Type B pancreatic cell (in vitro differentiated cells): ENCODE results near the gene LY6G5C. TPM values are rescaled to one million over a fixed set of nuclear protein-coding genes. Genes with fewer than 3 reads are reported as not detected.

Experiments used
- DNase-seq: peaks from one replicate; pipeline ENCODE4 v3.0.0; 2021; ENCODE audit warnings: mixed read lengths; ENCODE audit not compliant: unreplicated experiment; ENCODE audit errors: extremely low spot score
- H3K27ac Mint-ChIP-seq: 2 replicates; pipeline ENCODE4 v1.8.0; 2021; ENCODE audit warnings: mild to moderate bottlenecking, mixed read lengths
- H3K27me3 Mint-ChIP-seq: 2 replicates; pipeline ENCODE4 v1.8.0; 2021; ENCODE audit warnings: mixed read lengths
- H3K36me3 Mint-ChIP-seq: 2 replicates; pipeline ENCODE4 v1.8.0; 2021; ENCODE audit warnings: mixed read lengths
- H3K4me1 Mint-ChIP-seq: one replicate; pipeline ENCODE4 v1.8.0; 2021; ENCODE audit warnings: mixed read lengths; ENCODE audit not compliant: unreplicated experiment
- H3K4me3 Mint-ChIP-seq: 2 replicates; pipeline ENCODE4 v1.8.0; 2021; ENCODE audit warnings: mild to moderate bottlenecking, mixed read lengths
- H3K9me3 Mint-ChIP-seq: 2 replicates; pipeline ENCODE4 v1.8.0; 2021; ENCODE audit warnings: mixed read lengths
- total RNA-seq: library from RNA; stranded (reverse); gene quantifications from 2 replicates; pipeline ENCODE4 v1.2.1, GENCODE V29; 2021; ENCODE audit warnings: low replicate concordance
- TF ChIP-seq, protein P1 (sequence below): fragments of 200-600 bp; sonication (generic); conservative IDR thresholded peaks from 2 replicates; pipeline ENCODE4 v1.5.0; 2021; ENCODE audit warnings: antibody characterized with exemption, mild to moderate bottlenecking

The LY6G5C gene
- total RNA-seq, 1 donor from 2014 or later: 2.3 TPM

DNA sequence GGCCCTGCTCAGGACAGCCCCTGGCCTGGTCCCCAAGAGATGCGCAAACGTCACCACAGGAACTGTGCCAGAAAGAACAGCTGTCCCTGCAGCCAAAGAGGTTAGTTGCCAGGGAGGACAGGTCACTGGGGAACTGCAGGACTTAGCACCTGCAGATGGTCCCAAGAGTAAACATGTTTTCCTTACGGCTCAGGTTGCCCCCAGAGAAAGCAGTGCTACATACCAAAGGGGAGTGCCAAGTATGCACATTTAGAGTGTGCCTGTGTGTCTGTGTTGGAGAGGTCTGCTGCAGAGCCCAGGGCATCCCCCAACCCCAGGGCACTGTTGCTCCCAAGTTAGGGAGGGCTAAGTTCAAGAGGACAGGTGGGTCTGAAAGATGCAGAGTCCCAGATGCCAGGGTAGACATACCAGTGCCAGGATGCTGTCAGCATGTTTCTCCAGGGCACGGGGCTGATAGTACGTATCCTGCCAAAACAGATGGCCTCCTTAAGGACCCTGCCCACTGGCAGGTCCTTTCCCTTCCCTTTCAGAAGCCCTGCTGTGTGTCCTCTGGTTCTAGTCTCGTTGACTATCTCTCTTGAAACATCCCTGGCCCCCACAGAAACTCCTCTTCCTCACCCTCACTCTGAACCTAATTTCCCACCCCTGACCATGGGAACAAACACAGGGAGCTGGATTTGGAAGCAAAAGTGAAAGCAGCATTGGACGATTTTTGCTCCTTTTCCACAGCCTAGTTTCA lies 21.0 kb upstream of the LY6G5C start:
- DNase-seq: no peak
- peaks cover 17% of the 10 kb centered on the region for H3K36me3 Mint-ChIP-seq
- TF ChIP-seq, protein P1, sequence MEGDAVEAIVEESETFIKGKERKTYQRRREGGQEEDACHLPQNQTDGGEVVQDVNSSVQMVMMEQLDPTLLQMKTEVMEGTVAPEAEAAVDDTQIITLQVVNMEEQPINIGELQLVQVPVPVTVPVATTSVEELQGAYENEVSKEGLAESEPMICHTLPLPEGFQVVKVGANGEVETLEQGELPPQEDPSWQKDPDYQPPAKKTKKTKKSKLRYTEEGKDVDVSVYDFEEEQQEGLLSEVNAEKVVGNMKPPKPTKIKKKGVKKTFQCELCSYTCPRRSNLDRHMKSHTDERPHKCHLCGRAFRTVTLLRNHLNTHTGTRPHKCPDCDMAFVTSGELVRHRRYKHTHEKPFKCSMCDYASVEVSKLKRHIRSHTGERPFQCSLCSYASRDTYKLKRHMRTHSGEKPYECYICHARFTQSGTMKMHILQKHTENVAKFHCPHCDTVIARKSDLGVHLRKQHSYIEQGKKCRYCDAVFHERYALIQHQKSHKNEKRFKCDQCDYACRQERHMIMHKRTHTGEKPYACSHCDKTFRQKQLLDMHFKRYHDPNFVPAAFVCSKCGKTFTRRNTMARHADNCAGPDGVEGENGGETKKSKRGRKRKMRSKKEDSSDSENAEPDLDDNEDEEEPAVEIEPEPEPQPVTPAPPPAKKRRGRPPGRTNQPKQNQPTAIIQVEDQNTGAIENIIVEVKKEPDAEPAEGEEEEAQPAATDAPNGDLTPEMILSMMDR: no peak
- no peaks in the 10 kb centered on the region for H3K9me3 Mint-ChIP-seq
- peak overlapping the region; percentile 97 for H3K27ac Mint-ChIP-seq
- peaks cover 14% of the 10 kb centered on the region for H3K4me1 Mint-ChIP-seq
- peak overlapping the region; percentile 91 for H3K4me3 Mint-ChIP-seq
- no peaks in the 10 kb centered on the region for H3K27me3 Mint-ChIP-seq

DNA sequence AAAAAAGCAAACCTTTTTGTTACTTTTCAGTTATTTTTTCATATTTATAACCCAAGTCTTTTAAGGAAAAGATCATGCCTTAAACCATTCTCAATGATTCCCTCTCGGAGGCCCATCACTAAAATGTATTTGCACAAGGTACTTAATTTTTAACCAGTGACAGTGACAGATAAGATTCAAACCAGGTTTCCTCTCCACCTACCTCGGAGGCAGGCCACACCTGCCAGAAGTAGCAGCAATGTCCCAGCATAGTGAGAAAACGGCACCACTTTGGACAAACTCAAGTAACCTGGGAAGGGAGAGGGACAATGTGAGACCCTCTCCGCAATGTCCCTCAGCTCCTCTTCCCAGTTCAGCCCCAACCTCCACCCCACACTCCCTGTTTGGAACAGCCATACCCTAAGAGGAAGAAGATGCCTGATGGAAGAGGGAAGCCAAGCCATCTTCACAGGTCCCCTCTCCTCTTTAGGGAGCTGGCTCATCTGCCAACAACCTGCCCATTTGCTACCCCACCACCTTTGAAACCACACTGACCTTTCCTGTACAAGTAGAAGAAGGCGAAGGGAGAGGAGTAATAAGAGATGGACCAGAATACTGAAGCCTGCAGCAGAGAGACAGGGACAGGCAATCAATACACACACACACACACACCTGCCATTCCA lies 20.0 kb upstream of the LY6G5C start:
- H3K36me3 Mint-ChIP-seq: peaks cover 18% of the 10 kb centered on the region
- DNase-seq: no peak
- no peaks in the 10 kb centered on the region for H3K27me3 Mint-ChIP-seq
- peak overlapping the region; percentile 97 for H3K27ac Mint-ChIP-seq
- peak overlapping the region; percentile 91 for H3K4me3 Mint-ChIP-seq
- TF ChIP-seq, protein P1: no peak
- no peaks in the 10 kb centered on the region for H3K9me3 Mint-ChIP-seq
- peaks cover 14% of the 10 kb centered on the region for H3K4me1 Mint-ChIP-seq

DNA sequence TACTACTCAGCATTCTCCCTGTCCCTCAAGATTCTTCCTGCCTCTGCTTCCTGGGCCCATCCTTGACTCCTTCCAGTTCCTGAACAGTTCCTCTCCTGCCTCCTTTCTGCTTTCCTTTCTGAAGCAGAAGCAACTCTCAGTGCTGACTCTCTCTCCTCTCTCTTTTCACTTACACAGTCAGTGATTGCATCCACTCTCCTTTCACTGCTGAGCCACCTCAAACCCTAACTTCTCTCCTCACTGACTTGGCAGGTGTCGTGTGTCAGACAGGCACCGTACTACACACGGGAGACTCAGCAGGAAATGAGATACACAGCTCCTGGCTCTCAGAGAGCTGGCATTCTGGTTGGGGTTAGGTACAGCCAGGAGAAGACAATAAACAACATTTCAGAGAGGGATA lies 16.7 kb upstream of the LY6G5C start:
- peaks cover 18% of the 10 kb centered on the region for H3K36me3 Mint-ChIP-seq
- H3K27ac Mint-ChIP-seq: peak overlapping the region; percentile 49

DNA sequence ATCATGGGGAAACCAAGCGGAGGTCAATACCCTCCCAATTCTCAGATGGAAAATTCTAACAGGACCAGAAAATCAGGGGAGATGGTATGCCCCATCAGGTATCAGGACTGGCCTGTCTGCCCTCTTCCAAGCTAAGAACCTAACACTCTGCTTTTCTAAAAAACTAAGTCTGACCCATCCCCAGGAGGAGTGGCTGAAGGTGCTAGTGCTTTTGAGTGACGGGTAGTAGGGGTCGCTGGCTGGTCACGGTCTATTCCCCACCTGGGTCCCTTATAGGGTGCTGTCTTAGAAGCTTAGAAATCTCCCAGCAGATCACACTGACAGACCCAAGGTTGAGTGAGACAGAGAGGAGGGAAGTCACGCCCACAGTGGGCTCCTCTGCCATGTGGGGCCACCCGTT lies 12.7 kb upstream of the LY6G5C start:
- Mint-ChIP-seq H3K4me1 (no peaks in the 10 kb centered on the region), H3K9me3 (no peaks in the 10 kb centered on the region), H3K27ac (no peak overlapping the region), H3K36me3 (peaks cover 22% of the 10 kb centered on the region), H3K27me3 (no peaks in the 10 kb centered on the region), H3K4me3 (no peak overlapping the region)
- DNase-seq: no peak
- TF ChIP-seq, protein P1: no peak

More for the DNA sequence above, 16.7 kb upstream of the LY6G5C start:
- Mint-ChIP-seq H3K4me3 (peak overlapping the region; percentile 14), H3K4me1 (peaks cover 9% of the 10 kb centered on the region), H3K27me3 (no peaks in the 10 kb centered on the region), H3K9me3 (no peaks in the 10 kb centered on the region)
- no peak for DNase-seq
- TF ChIP-seq, protein P1: no peak

DNA sequence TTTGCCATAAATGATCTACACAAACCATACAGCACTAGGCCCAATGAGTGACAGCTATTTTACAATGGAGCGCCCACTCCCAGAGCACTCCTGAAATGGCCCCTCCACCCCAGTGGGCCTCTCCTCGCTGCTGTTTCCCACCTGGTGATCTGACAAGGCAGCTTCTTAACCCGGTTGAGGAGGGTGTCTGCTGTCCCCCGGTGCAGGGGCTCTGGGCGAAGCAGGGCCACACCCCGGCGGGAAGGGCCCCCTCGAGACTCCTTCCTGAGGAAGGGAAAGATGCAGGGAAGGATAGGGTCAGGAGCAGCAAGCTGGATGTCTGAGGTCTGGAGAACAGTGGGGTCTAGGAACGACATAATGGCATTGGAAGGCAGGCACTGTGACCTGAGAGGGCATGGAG lies 12.0 kb upstream of the LY6G5C start:
- Mint-ChIP-seq H3K4me3 (no peak overlapping the region), H3K9me3 (no peaks in the 10 kb centered on the region), H3K27ac (no peak overlapping the region), H3K36me3 (peaks cover 20% of the 10 kb centered on the region), H3K4me1 (no peaks in the 10 kb centered on the region), H3K27me3 (no peaks in the 10 kb centered on the region)
- TF ChIP-seq, protein P1: no peak
- DNase-seq: no peak
